HFFc6 (cell line): ENCODE data around the gene RGS21. TPM values are rescaled to one million over a fixed set of nuclear protein-coding genes. Genes with fewer than 3 reads are reported as not detected.

Experiments
- DNase-seq: peaks from one replicate; pipeline ENCODE4 v3.0.0-alpha.2; 2018
- H3K27ac Mint-ChIP-seq: 2 replicates; pipeline ENCODE4 v1.8.0; 2020; ENCODE audit warnings: mild to moderate bottlenecking, mixed read lengths
- H3K27me3 Mint-ChIP-seq: 2 replicates; pipeline ENCODE4 v1.8.0; 2021; ENCODE audit warnings: mild to moderate bottlenecking, moderate library complexity, mixed read lengths; ENCODE audit not compliant: insufficient read depth
- H3K36me3 Mint-ChIP-seq: 2 replicates; pipeline ENCODE4 v1.8.0; 2021; ENCODE audit warnings: low read depth, mixed read lengths
- H3K4me1 Mint-ChIP-seq: 2 replicates; pipeline ENCODE4 v1.8.0; 2020; ENCODE audit warnings: low read depth, mixed read lengths
- H3K4me3 Mint-ChIP-seq: 2 replicates; pipeline ENCODE4 v1.8.0; 2020; ENCODE audit warnings: mild to moderate bottlenecking, moderate library complexity, mixed read lengths
- H3K9me3 Mint-ChIP-seq: 2 replicates; pipeline ENCODE4 v1.8.0; 2020; ENCODE audit warnings: mild to moderate bottlenecking, mixed read lengths
- CTCF ChIP-seq: fragments of 200-600 bp; sonication (generic); IDR thresholded peaks from 2 replicates; pipeline ENCODE4 v1.5.0; 2021; ENCODE audit warnings: antibody characterized with exemption, mild to moderate bottlenecking
- total RNA-seq, 6 experiments: library from RNA; stranded (reverse); fragmentation: NEBNext Ultra II Directional; extraction: Animal tissue kit (Norgen Biotek cat#: 25700); gene quantifications; 2 replicates in 1 of 6; 3 replicates in 5 of 6; pipeline ENCODE4 v1.2.3, GENCODE V29; 2021

The RGS21 gene
- total RNA-seq, 6 experiments from 2014 or later, result not detected

GRCh38 chr1:192395211-192395610 lies 78.4 kb downstream of the RGS21 start:
- no peaks in the 10 kb centered on the region for H3K36me3 Mint-ChIP-seq
- no peak for DNase-seq
- no peak overlapping the region for H3K27ac Mint-ChIP-seq
- H3K27me3 Mint-ChIP-seq, result no peaks in the 10 kb centered on the region; the same call in 1 of the 2 replicates
- no peak overlapping the region for H3K4me3 Mint-ChIP-seq
- no peaks in the 10 kb centered on the region for H3K4me1 Mint-ChIP-seq
- H3K9me3 Mint-ChIP-seq, result peaks cover 7% of the 10 kb centered on the region; the same call in 1 of the 2 replicates
- no peak for TF ChIP-seq CTCF

GRCh38 chr1:192395895-192396294 lies 79.1 kb downstream of the RGS21 start:
- TF ChIP-seq CTCF, result no peak
- no peak overlapping the region for H3K4me3 Mint-ChIP-seq
- H3K4me1 Mint-ChIP-seq, result no peaks in the 10 kb centered on the region
- H3K36me3 Mint-ChIP-seq, result no peaks in the 10 kb centered on the region
- DNase-seq, result no peak
- H3K27me3 Mint-ChIP-seq, result no peaks in the 10 kb centered on the region; the same call in 1 of the 2 replicates
- no peak overlapping the region for H3K27ac Mint-ChIP-seq
- peaks cover 13% of the 10 kb centered on the region; the same call in 1 of the 2 replicates for H3K9me3 Mint-ChIP-seq

- no peak for DNase-seq
- Mint-ChIP-seq H3K4me1 (no peaks in the 10 kb centered on the region; the same call in 1 of the 2 replicates), H3K9me3 (peaks cover 6% of the 10 kb centered on the region; the same call in 1 of the 2 replicates), H3K27ac (no peak overlapping the region), H3K36me3 (no peaks in the 10 kb centered on the region), H3K4me3 (no peak overlapping the region), H3K27me3 (no peaks in the 10 kb centered on the region)
- TF ChIP-seq CTCF, result no peak
Observed at GRCh38 chr1:192399161-192399560, 82.4 kb downstream of the RGS21 start.

GRCh38 chr1:192401825-192402224 lies 85.0 kb downstream of the RGS21 start:
- no peak for TF ChIP-seq CTCF
- Mint-ChIP-seq H3K27me3 (no peaks in the 10 kb centered on the region), H3K36me3 (no peaks in the 10 kb centered on the region), H3K9me3 (peaks cover 6% of the 10 kb centered on the region; the same call in 1 of the 2 replicates), H3K27ac (no peak overlapping the region), H3K4me3 (peak overlapping the region; percentile 0; the same call in 1 of the 2 replicates), H3K4me1 (no peaks in the 10 kb centered on the region; the same call in 1 of the 2 replicates)
- DNase-seq, result no peak

GRCh38 chr1:192402571-192402970 lies 85.8 kb downstream of the RGS21 start:
- Mint-ChIP-seq H3K4me3 (no peak overlapping the region), H3K9me3 (peaks cover 6% of the 10 kb centered on the region; the same call in 1 of the 2 replicates)
- no peak for TF ChIP-seq CTCF

GRCh38 chr1:192407206-192407605 lies 90.4 kb downstream of the RGS21 start:
- no peak overlapping the region for H3K4me3 Mint-ChIP-seq
- no peaks in the 10 kb centered on the region for H3K4me1 Mint-ChIP-seq
- H3K27ac Mint-ChIP-seq, result no peak overlapping the region
- H3K36me3 Mint-ChIP-seq, result no peaks in the 10 kb centered on the region
- no peaks in the 10 kb centered on the region for H3K9me3 Mint-ChIP-seq
- no peak for DNase-seq
- TF ChIP-seq CTCF, result no peak
- no peaks in the 10 kb centered on the region for H3K27me3 Mint-ChIP-seq

More at GRCh38 chr1:192402571-192402970, 85.8 kb downstream of the RGS21 start:
- no peak for DNase-seq
- Mint-ChIP-seq H3K36me3 (no peaks in the 10 kb centered on the region), H3K27ac (no peak overlapping the region), H3K4me1 (no peaks in the 10 kb centered on the region; the same call in 1 of the 2 replicates), H3K27me3 (no peaks in the 10 kb centered on the region)
